Tibial artery (tissue), 4 donors: ENCODE data around the gene ZNF397.

Experiments used
- DNase-seq, 2 donors: peaks; one replicate each; pipeline ENCODE4 v3.0.0-alpha.2; 2019
- H3K27ac ChIP-seq, 2 donors: fragments of 200-600 bp; sonication (generic) in 1 of 2; 1 replicate in 1 of 2; 2 replicates in 1 of 2; pipeline ENCODE4 v1.5.1; 2018 to 2019; ENCODE audit warnings: mild to moderate bottlenecking in 1 of 2
- H3K27me3 ChIP-seq, 2 donors: fragments of 200-600 bp; sonication (generic) in 1 of 2; one replicate each; pipeline versions ENCODE4 v1.5.1 to v1.6.0; 2016 to 2019
- H3K36me3 ChIP-seq, 3 donors: fragments of 200-600 bp; sonication (generic) in 2 of 3; one replicate each; pipeline ENCODE4 v1.5.1; 2016 to 2019; ENCODE audit warnings: mild to moderate bottlenecking in 2 of 3
- H3K4me1 ChIP-seq, 4 donors: fragments of 200-600 bp; sonication (generic) in 2 of 4; 1 replicate in 3 of 4; 2 replicates in 1 of 4; pipeline ENCODE4 v1.5.1; 2016 to 2019
- H3K4me3 ChIP-seq, 2 donors: fragments of 200-600 bp; sonication (generic) in 1 of 2; 1 replicate in 1 of 2; 2 replicates in 1 of 2; pipeline ENCODE4 v1.5.1; 2018 to 2019; ENCODE audit warnings: mild to moderate bottlenecking in 2 of 2
- H3K9me3 ChIP-seq, 3 donors: fragments of 200-600 bp; sonication (generic) in 1 of 3; one replicate each; pipeline ENCODE4 v1.5.1; 2016 to 2019
- CTCF ChIP-seq, 2 experiments: fragments of 200-600 bp in 1 of 2; fragments of 450-650 bp in 1 of 2; IDR thresholded peaks; one replicate each; pipeline ENCODE4 v1.5.1; 2017 to 2019; ENCODE audit warnings: antibody characterized with exemption in 2 of 2, mild to moderate bottlenecking in 1 of 2, moderate library complexity in 1 of 2
- intact Hi-C: fragments of 100-400 bp; cut with DNase I; formaldehyde crosslinking; loops from one replicate; pipeline ENCODE4 v1.15.0; 2023; ENCODE audit warnings: low total_unique reads

The ZNF397 gene

DNA sequence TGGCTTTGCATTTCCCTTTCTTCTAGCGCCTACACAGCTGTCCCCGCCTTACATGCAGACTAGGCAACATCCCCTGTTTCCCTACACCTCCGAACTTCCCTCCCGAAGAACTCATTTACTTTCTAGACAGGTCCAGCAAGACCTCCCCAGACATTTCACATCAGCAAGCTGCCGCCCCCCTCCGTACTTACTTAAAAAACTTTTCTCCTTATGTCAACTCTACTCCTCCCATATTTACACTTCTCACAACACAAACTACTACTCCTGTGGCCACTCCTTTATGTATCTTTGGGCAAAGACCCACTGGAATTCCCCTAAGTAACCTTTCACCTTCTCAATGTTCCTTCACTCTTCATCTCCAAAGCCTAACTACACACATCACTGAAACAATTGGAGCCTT lies 20.4 kb upstream of the ZNF397 start:
- no peaks in the 10 kb centered on the region for H3K4me1 ChIP-seq
- intact Hi-C loops: no loop called here
- H3K27me3 ChIP-seq: no peaks in the 10 kb centered on the region
- TF ChIP-seq CTCF (IDR thresholded peaks at IDR 0.05): no peak
- no peak overlapping the region for H3K4me3 ChIP-seq
- no peak for DNase-seq
- H3K27ac ChIP-seq: no peak overlapping the region
- H3K9me3 ChIP-seq: no peaks in the 10 kb centered on the region
- H3K36me3 ChIP-seq: no peaks in the 10 kb centered on the region

GRCh38 chr18:35223797-35224196 lies 17.0 kb upstream of the ZNF397 start:
- TF ChIP-seq CTCF (IDR thresholded peaks at IDR 0.05): no peak
- no peaks in the 10 kb centered on the region for H3K27me3 ChIP-seq

DNA sequence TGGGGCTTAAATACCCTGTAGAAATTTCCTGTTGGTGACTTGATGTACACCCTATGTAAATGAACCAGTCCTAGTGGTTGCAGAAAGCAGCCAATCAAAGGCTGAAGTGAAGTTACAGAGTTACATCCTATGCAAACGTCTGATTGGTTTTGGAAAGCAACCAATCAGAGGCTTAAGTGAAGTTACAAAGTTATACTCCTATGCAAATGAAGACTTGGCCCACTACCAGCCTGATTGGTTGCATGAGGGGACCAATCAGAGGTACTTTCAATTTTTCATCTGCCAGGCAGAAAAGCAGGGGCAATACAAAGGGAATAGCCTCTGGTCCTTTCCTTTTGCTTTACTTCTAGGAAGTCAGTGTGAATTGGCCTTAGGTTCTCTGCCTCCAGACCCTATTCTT lies 13.6 kb upstream of the ZNF397 start:
- peaks cover 0 to 4% (median 0%) of the 10 kb centered on the region in 4 donors for H3K4me1 ChIP-seq
- no peaks in the 10 kb centered on the region for H3K36me3 ChIP-seq
- intact Hi-C loops: loop anchor here (5.0 kb wide), 1 partner anchor 130 kb away; no protein-coding TSS in a partner anchor
- no peak for TF ChIP-seq CTCF (IDR thresholded peaks at IDR 0.05)
- H3K27me3 ChIP-seq: no peaks in the 10 kb centered on the region
- DNase-seq: no peak
- no peaks in the 10 kb centered on the region for H3K9me3 ChIP-seq
- H3K27ac ChIP-seq: no peak overlapping the region
- H3K4me3 ChIP-seq: no peak overlapping the region

More at GRCh38 chr18:35223797-35224196, 17.0 kb upstream of the ZNF397 start:
- no peak for DNase-seq
- no peak overlapping the region for H3K27ac ChIP-seq
- H3K36me3 ChIP-seq: no peaks in the 10 kb centered on the region
- no peaks in the 10 kb centered on the region for H3K9me3 ChIP-seq
- H3K4me3 ChIP-seq: no peak overlapping the region
- H3K4me1 ChIP-seq: no peaks in the 10 kb centered on the region
- intact Hi-C loops: no loop called here

DNA sequence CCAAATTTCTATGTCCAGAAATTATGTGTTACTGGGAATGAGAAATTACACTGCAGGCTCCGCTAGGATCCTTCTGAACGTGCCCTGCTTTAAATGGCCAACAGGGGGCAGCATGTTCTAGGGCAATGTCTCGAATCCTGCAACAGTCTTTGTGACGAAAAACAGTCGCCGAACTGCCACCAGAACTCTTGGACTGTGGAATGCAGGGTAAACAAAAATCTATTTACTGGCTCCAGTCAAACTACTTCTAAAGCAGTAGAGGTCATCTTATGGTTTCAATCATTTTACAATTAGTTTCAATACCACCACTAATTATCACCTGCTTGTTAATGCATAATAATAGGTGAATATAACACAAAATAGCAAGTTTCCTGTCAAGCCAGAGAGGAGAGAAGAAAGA lies 9.8 kb upstream of the ZNF397 start:
- H3K27ac ChIP-seq: no peak overlapping the region
- no peaks in the 10 kb centered on the region for H3K9me3 ChIP-seq
- intact Hi-C loops: no loop called here
- peak; percentile 75 to 88 for TF ChIP-seq CTCF (IDR thresholded peaks at IDR 0.05)
- H3K4me3 ChIP-seq: peak overlapping the region in 1 of 2 donors; percentile 13
- H3K27me3 ChIP-seq: no peaks in the 10 kb centered on the region
- peak; percentile 81 to 83 for DNase-seq
- peaks cover 0 to 4% (median 0%) of the 10 kb centered on the region in 4 donors for H3K4me1 ChIP-seq
- H3K36me3 ChIP-seq: no peaks in the 10 kb centered on the region

- H3K4me3 ChIP-seq: no peak overlapping the region
- H3K27ac ChIP-seq: no peak overlapping the region
- DNase-seq: no peak
- H3K36me3 ChIP-seq: no peaks in the 10 kb centered on the region
- intact Hi-C loops: no loop called here
- no peak for TF ChIP-seq CTCF (IDR thresholded peaks at IDR 0.05)
- peaks cover 0 to 4% (median 2%) of the 10 kb centered on the region in 4 donors for H3K4me1 ChIP-seq
- H3K27me3 ChIP-seq: no peaks in the 10 kb centered on the region
- H3K9me3 ChIP-seq: no peaks in the 10 kb centered on the region
These were observed 4.1 kb upstream of the ZNF397 start for GRCh38 chr18:35236571-35237363.
